Liver (tissue), 9 donors: Measurements from ENCODE around the gene TNFRSF8. TPM values are rescaled to one million over a fixed set of nuclear protein-coding genes. Genes with fewer than 3 reads are reported as not detected.

ENCODE experiments used
- DNase-seq: peaks from one replicate; pipeline ENCODE4 v3.0.0-alpha.2; 2017; ENCODE audit warnings: low spot score
- H3K27ac ChIP-seq, 2 donors: one replicate each; pipeline ENCODE4 v1.7.0; 2013; ENCODE audit warnings: inconsistent platforms in 2 of 2, low read length in 2 of 2, control low read depth in 1 of 2, low read depth in 1 of 2, mild to moderate bottlenecking in 1 of 2
- H3K27me3 ChIP-seq, 4 donors: one replicate each; pipeline versions ENCODE4 v1.6.1 to v1.7.0; 2013; ENCODE audit warnings: low read length in 3 of 4, inconsistent platforms in 1 of 4, mild to moderate bottlenecking in 1 of 4, moderate library complexity in 1 of 4; ENCODE audit not compliant: control insufficient read depth in 4 of 4, insufficient read depth in 4 of 4
- H3K36me3 ChIP-seq, 4 donors: one replicate each; pipeline versions ENCODE4 v1.6.1 to v1.7.0; 2013; ENCODE audit warnings: low read length in 3 of 4, mild to moderate bottlenecking in 3 of 4, low read depth in 1 of 4, moderate library complexity in 1 of 4; ENCODE audit not compliant: control insufficient read depth in 4 of 4, insufficient read depth in 3 of 4
- H3K4me1 ChIP-seq, 4 donors: one replicate each; pipeline versions ENCODE4 v1.6.1 to v1.7.0; 2013; ENCODE audit warnings: low read length in 3 of 4, mild to moderate bottlenecking in 3 of 4, moderate library complexity in 1 of 4; ENCODE audit not compliant: control insufficient read depth in 4 of 4, insufficient read depth in 4 of 4
- H3K4me3 ChIP-seq, 3 donors: one replicate each; pipeline versions ENCODE4 v1.6.1 to v1.7.0; 2013; ENCODE audit warnings: low read length in 3 of 3, control low read depth in 1 of 3, low read depth in 1 of 3, mild to moderate bottlenecking in 1 of 3
- H3K9ac ChIP-seq, 2 donors: one replicate each; pipeline ENCODE4 v1.7.0; 2013; ENCODE audit warnings: low read length in 2 of 2, mild to moderate bottlenecking in 2 of 2, moderate library complexity in 2 of 2, control low read depth in 1 of 2, low read depth in 1 of 2
- H3K9me3 ChIP-seq, 4 donors: one replicate each; pipeline versions ENCODE4 v1.6.1 to v1.7.0; 2013; ENCODE audit warnings: low read length in 3 of 4; ENCODE audit not compliant: control insufficient read depth in 4 of 4
- ATF3 ChIP-seq: IDR thresholded peaks from 2 replicates; pipeline ENCODE4 v1.6.1; 2016; ENCODE audit warnings: antibody characterized with exemption
- CTCF ChIP-seq: fragments of 150-350 bp; IDR thresholded peaks from 2 replicates; pipeline ENCODE4 v1.5.1; 2017; ENCODE audit warnings: improper control_type of control experiment, low read depth, low read length; ENCODE audit not compliant: missing input control
- EGR1 ChIP-seq, 2 donors: IDR thresholded peaks; 2 replicates each; pipeline ENCODE4 v1.6.1; 2016 to 2018; ENCODE audit warnings: antibody characterized with exemption in 2 of 2, low read depth in 2 of 2
- FOXA1 ChIP-seq: IDR thresholded peaks from 2 replicates; pipeline ENCODE4 v1.6.1; 2016; ENCODE audit warnings: antibody characterized with exemption
- FOXA2 ChIP-seq: IDR thresholded peaks from 2 replicates; pipeline ENCODE4 v1.6.1; 2016; ENCODE audit warnings: antibody characterized with exemption
- GABPA ChIP-seq, 2 donors: IDR thresholded peaks in 1 of 2; conservative IDR thresholded peaks in 1 of 2; 2 replicates each; pipeline ENCODE4 v1.6.1; 2016; ENCODE audit warnings: antibody characterized with exemption in 2 of 2, mild to moderate bottlenecking in 1 of 2, moderate library complexity in 1 of 2
- HNF4G ChIP-seq: IDR thresholded peaks from 2 replicates; pipeline ENCODE4 v1.6.1; 2016; ENCODE audit warnings: antibody characterized with exemption
- JUND ChIP-seq, 2 donors: IDR thresholded peaks; 2 replicates each; pipeline ENCODE4 v1.6.1; 2016; ENCODE audit warnings: antibody characterized with exemption in 2 of 2
- MAX ChIP-seq: IDR thresholded peaks from 2 replicates; pipeline ENCODE4 v1.6.1; 2016; ENCODE audit warnings: antibody characterized with exemption
- NR2F2 ChIP-seq: IDR thresholded peaks from 2 replicates; pipeline ENCODE4 v1.6.1; 2016; ENCODE audit warnings: antibody characterized with exemption
- RAD21 ChIP-seq, 2 donors: IDR thresholded peaks; 2 replicates each; pipeline ENCODE4 v1.6.1; 2016; ENCODE audit warnings: antibody characterized with exemption in 2 of 2, mild to moderate bottlenecking in 2 of 2
- REST ChIP-seq: IDR thresholded peaks from 2 replicates; pipeline ENCODE4 v1.6.1; 2016; ENCODE audit warnings: antibody characterized with exemption, mild to moderate bottlenecking
- RXRA ChIP-seq, 2 donors: IDR thresholded peaks; 2 replicates each; pipeline ENCODE4 v1.6.1; 2017 to 2018; ENCODE audit warnings: antibody characterized with exemption in 2 of 2, mild to moderate bottlenecking in 1 of 2
- SP1 ChIP-seq: IDR thresholded peaks from 2 replicates; pipeline ENCODE4 v1.6.1; 2018; ENCODE audit warnings: antibody characterized with exemption, mild to moderate bottlenecking
- YY1 ChIP-seq: IDR thresholded peaks from 2 replicates; pipeline ENCODE4 v1.6.1; 2016; ENCODE audit warnings: antibody characterized with exemption, mild to moderate bottlenecking
- ZBTB33 ChIP-seq: IDR thresholded peaks from 2 replicates; pipeline ENCODE4 v1.6.1; 2016; ENCODE audit warnings: antibody characterized with exemption
- WGBS: extraction: QIAGEN DNeasy Blood & Tissue Kit; methylation state at CpG from one replicate; pipeline ENCODE4 v1.1.7; 2013; 5-methylcytosine and 5-hydroxymethylcytosine counted together
- polyA plus RNA-seq, 2 donors: library from polyadenylated mRNA; stranded (reverse) in 1 of 2; unstranded in 1 of 2; fragments of 200-250 nt in 1 of 2; fragments of >200 nt in 1 of 2; fragmentation: Nextera tagmentation in 1 of 2; extraction: Ambion mirVana in 1 of 2; gene quantifications; one replicate each; pipeline versions ENCODE4 v1.2.1 to v1.2.3, GENCODE V29; 2013 to 2015
- total RNA-seq, 2 donors: library from RNA; depleted of rRNA; stranded (reverse); fragments of >200 nt; gene quantifications; one replicate each; pipeline ENCODE4 v1.2.3, GENCODE V29; 2014
- donor health status: healthy.
- donor health status: healthy.
- donor health status: healthy.
- donor health status: healthy.
- donor health status: healthy.

Gene TNFRSF8
- total and polyA plus RNA-seq, 4 donors: 0.08 to 0.19 (median 0.12) TPM

GRCh38 chr1:12144236-12144635 lies 81.1 kb downstream of the TNFRSF8 start:
- Histone ChIP-seq H3K9ac (peak overlapping the region in 1 of 2 donors; percentile 3), H3K4me3 (no peak overlapping the region), H3K9me3 (no peaks in the 10 kb centered on the region), H3K36me3 (no peaks in the 10 kb centered on the region), H3K4me1 (peaks cover 6 to 28% (median 10%) of the 10 kb centered on the region in 4 donors), H3K27ac (peak overlapping the region; percentile 66 to 68), H3K27me3 (no peaks in the 10 kb centered on the region)
- WGBS: 78% methylated on average over 8 of the region's 8 CpGs
- TF ChIP-seq FOXA1 (no peak), NR2F2 (no peak), GABPA (IDR thresholded peaks at IDR 0.05 in 1 of 2, conservative IDR thresholded peaks at IDR 0.05 in 1 of 2) (no peak), YY1 (no peak), RXRA (IDR thresholded peaks at IDR 0.05) (no peak)
- DNase-seq: no peak

- H3K27ac ChIP-seq: no peak overlapping the region
Measured at GRCh38 chr1:12144969-12145368, 81.9 kb downstream of the TNFRSF8 start.

More at GRCh38 chr1:12144969-12145368, 81.9 kb downstream of the TNFRSF8 start:
- Histone ChIP-seq H3K4me1 (peaks cover 6 to 28% (median 10%) of the 10 kb centered on the region in 4 donors), H3K27me3 (no peaks in the 10 kb centered on the region), H3K9me3 (no peaks in the 10 kb centered on the region), H3K9ac (no peak overlapping the region), H3K4me3 (no peak overlapping the region), H3K36me3 (no peaks in the 10 kb centered on the region)
- no peak for DNase-seq
- WGBS: 97% methylated on average over 4 of the region's 4 CpGs
- TF ChIP-seq JUND (IDR thresholded peaks at IDR 0.05): no peak
- no peak for TF ChIP-seq FOXA1
- TF ChIP-seq CTCF: no peak
- no peak for TF ChIP-seq SP1
- TF ChIP-seq EGR1 (IDR thresholded peaks at IDR 0.05; ENCODE audit: low read depth in 2 of 2): no peak
- no peak for TF ChIP-seq NR2F2
- TF ChIP-seq FOXA2: no peak
- TF ChIP-seq MAX: no peak
- no peak for TF ChIP-seq YY1
- no peak for TF ChIP-seq RAD21 (IDR thresholded peaks at IDR 0.05)
- TF ChIP-seq RXRA (IDR thresholded peaks at IDR 0.05): no peak
- TF ChIP-seq ATF3: no peak
- no peak for TF ChIP-seq REST
- no peak for TF ChIP-seq ZBTB33
- TF ChIP-seq HNF4G: no peak
- TF ChIP-seq GABPA (IDR thresholded peaks at IDR 0.05 in 1 of 2, conservative IDR thresholded peaks at IDR 0.05 in 1 of 2): no peak
